RPMI7951 (cell line): ENCODE data around the gene CTNNA3. TPM values are rescaled to one million over a fixed set of nuclear protein-coding genes. Genes with fewer than 3 reads are reported as not detected.

Source experiments
- DNase-seq: peaks from one replicate; pipeline ENCODE4 v3.0.0-alpha.2; 2012; ENCODE audit warnings: low read depth
- total RNA-seq: library from RNA; depleted of rRNA; stranded (reverse); fragments of >200 nt; shearing (Covaris generic); gene quantifications from 2 replicates; pipeline ENCODE4 v1.2.3, GENCODE V29; 2014

Gene CTNNA3
- total RNA-seq, 1 experiment from 2014 or later: not detected

DNA sequence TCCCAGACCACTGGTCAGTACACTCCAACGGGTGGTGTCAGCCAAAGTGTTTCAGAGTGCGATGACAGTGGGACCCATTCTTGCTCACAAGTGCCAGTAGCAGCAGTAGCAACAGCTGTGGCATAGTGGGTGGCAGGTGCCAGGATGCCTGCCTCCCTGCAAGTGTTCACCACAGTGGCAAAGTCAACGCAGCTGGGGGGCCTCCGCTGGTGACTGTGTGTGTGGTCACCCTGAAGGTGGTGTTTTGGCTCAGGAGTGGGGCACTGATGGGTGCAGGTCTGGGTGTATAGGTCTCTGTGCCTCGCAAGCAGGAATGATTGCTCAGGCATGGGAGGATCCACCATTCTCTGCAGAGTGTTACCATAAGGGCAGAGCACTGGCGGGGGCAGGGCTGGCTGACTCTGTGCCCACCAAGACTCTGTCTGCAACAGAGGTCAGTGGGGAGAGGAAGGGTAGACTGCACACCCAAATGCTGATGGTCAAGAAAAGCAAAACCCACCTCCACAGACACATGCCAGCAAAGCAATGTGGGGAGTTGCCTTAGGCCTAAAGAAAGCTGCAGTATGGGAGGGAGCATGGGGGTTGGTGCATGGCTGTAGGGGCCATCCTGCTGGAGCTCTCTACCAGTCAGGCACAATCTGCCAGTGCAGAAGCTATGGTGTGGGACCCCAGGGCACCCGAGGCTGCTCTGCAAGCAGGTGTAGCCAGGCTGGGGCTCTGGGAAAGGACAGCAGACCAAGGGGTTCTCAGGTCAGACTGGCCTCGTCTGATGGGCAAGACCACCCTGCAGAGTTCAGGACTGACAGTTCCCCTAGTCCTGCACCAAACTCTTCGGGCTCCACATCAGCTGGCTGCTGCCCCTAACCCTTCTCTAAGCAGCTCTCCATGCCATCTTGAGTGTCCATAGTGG is 368.1 kb downstream of the CTNNA3 start:
- no peak for DNase-seq

- no peak for DNase-seq
Observed at GRCh38 chr10:67319976-67320375, 376.0 kb downstream of the CTNNA3 start.

DNA sequence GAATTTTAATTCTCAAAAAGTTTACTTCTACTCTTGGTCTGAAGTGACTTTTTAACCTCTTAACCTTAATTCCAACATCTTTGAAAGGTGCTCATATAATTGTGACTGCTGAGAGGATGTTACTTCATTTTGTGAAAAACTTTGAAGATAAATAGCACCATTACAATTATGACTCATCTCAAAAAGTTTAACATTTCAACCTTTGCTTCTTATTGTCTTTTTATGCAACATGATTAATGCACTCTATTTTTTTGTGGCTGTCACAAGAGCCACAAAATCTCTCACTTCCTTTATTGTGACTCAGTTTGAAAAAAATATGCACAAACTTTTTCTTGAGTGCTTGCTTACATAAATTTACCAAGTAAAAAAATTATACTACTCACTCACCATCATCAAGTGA is 387.1 kb downstream of the CTNNA3 start:
- DNase-seq: no peak

GRCh38 chr10:67306588-67307205 is 389.3 kb downstream of the CTNNA3 start:
- DNase-seq: no peak

GRCh38 chr10:67302701-67303100 is 393.3 kb downstream of the CTNNA3 start:
- DNase-seq: no peak

DNA sequence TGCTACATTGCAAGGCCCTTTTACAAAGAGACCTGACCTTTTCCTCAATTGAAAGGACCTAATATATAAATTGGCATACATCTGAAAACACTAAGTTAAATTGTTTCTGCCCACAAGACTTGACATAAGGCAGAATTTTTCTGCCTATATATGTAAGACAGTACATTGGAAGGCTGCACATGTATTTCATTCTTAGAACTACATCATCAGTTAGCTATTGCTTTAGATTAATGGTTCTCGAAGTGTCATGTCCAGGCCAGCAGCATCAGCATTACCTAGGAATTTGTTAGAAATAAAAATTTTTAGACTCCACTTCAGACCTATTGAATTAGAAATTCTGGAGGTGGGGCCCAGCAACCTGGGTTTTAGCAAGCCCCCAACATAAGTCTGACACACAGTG is 396.2 kb downstream of the CTNNA3 start:
- DNase-seq: no peak

DNA sequence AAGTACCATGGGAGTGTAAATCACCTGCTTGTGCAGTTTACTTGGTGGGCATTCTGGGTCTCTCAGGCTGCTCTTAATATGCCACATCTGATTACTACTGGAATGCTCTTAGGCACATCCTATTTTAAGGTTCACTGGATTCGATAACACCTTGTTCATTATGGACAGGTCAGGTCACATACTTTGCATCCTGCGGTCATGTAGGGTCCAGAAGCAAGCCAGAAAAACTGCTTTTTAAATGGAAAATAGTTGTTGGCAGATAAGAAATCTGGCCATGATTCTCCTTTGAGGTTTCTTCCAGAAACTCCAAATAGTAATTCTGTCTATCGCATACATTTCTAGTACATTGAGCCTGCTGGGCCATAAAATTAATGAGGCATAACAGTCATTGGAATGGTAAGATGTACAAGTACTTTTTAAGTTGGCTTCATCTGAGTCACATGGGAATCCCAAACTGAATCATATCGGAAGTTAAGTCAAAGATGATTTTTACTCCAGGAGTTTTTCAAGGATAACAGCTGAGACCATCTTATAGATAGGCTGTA is 398.3 kb downstream of the CTNNA3 start:
- DNase-seq: no peak

DNA sequence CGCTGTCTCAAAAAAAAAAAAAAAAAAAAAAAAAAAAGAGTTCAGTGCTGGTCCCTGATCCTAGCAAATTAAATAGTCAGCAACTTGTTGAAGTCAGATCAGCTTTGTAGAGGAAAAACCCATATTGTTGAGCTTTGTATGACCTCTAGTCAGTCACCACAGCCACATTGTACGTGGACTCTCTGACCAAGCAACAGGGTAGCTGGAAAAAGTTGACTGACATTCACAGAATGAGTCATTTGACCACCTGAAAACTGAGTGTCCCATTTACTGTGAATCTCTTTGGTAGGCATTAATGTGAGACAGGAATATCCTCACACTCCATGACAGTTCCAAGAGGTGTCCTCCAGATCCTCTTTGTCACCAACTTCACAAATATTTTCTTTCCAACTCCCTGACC is 399.1 kb downstream of the CTNNA3 start:
- no peak for DNase-seq

- DNase-seq: no peak
Observed at GRCh38 chr10:67288688-67289410, 407.1 kb downstream of the CTNNA3 start.

DNA sequence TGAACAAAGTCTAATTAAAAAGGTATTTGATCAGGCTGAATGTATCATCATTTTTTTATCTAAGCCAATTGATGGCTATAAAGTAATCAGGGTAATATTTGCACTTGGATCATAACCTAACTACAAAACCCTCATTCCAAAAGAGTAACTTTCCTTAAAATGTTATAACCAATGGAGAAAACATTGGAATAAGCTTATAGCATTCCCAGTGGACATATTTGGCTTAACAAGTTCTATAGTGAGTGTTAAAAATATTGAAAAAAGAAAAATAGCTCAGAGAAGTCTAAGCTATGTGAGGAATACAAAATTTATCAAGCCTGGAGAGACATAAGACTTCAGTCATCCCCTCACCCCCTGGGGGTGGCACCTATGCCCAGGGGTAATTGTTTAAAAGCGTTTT is 411.4 kb downstream of the CTNNA3 start:
- no peak for DNase-seq

- no peak for DNase-seq
Observed at GRCh38 chr10:67282871-67283270, 413.1 kb downstream of the CTNNA3 start.

DNA sequence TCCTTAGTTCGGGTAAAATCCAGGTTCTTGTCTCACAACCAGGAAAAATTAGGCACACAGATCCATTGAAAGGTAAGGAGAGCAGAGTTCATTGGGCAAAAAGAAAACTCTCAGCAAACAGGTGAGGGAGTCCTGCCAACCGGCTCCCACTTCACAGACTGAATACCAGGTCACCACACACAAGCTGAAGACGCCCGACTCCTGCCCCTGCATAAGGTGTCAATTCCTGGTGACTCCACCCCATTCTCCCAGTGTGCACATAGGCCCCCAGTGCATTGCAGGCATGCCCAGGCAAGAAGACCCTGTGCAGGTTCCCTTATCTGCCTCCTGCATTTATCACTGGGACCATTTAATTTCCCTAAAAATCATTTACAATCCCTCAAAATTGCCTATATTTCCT is 415.6 kb downstream of the CTNNA3 start:
- no peak for DNase-seq

GRCh38 chr10:67277402-67277801 is 418.6 kb downstream of the CTNNA3 start:
- DNase-seq: no peak

GRCh38 chr10:67269828-67270227 is 426.2 kb downstream of the CTNNA3 start:
- DNase-seq: no peak

DNA sequence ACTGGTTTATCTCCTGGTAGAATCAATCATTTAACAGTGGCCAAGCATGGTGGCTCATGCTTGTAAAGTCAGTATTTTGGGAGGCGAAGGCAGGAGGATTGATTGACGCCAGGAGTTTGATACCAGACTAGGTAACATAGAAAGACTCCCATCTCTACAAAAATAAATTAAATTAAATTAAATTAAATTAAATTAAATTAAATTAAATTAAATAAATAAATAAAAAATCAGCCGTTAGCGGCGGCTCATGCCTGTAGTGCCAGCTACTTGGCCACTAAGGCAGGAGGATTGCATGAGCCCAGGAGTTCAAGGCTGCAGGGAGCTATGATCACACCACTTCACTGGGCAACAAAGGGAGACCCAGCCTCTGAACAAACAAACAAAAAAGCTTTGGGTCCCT is 427.8 kb downstream of the CTNNA3 start:
- no peak for DNase-seq

GRCh38 chr10:67262675-67263074 is 433.3 kb downstream of the CTNNA3 start:
- DNase-seq: no peak

GRCh38 chr10:67261300-67261797 is 434.6 kb downstream of the CTNNA3 start:
- no peak for DNase-seq

- no peak for DNase-seq
Observed at GRCh38 chr10:67259319-67259929, 436.6 kb downstream of the CTNNA3 start.

- no peak for DNase-seq
Observed at GRCh38 chr10:67257427-67258144, 438.4 kb downstream of the CTNNA3 start.

GRCh38 chr10:67257018-67257417 is 439.0 kb downstream of the CTNNA3 start:
- DNase-seq: no peak

DNA sequence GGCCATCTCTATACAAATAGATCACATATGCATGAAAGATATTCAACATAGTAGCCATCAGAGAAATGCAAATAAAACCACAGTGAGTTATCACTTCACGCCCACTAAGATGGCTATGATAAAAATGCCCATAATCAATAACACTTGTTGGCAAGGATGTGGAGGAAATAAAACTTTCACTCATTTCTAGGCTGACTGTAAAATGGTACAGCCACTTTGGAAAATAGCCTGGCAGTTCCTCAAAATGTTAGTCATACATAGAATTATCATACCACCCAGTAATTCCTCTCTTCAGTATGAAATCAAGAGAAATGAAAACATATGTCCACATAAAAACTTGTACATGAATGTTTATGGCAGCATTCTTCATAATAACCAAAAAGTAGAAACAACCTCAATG is 445.3 kb downstream of the CTNNA3 start:
- DNase-seq: no peak
